Stimulated activated CD4-positive, alpha-beta T cell treated with anti-CD3 and anti-CD28 coated beads, Interleukin-1b, Interleukin-23, amount 100 ng/mL, for 1 hour (primary cell): ENCODE data around the gene IFITM2.
"Not testable (repeated sequence)": the region's sequence is repeated elsewhere in the genome, so short reads cannot be mapped to it uniquely, and the experiment has no call there.

ENCODE experiments used
- DNase-seq, 2 donors: peaks; one replicate each; pipeline ENCODE4 v3.0.0-alpha.2; 2020; ENCODE audit warnings: low read depth in 2 of 2

IFITM2 gene

GRCh38 chr11:308740-309665 is 1.4 kb downstream of the IFITM2 start:
- DNase-seq = not testable (repeated sequence)

GRCh38 chr11:309979-310572 is 2.5 kb downstream of the IFITM2 start:
- DNase-seq = not testable (repeated sequence)

GRCh38 chr11:311013-311748 is 3.6 kb downstream of the IFITM2 start:
- DNase-seq = not testable (repeated sequence)

GRCh38 chr11:312092-312816 is 4.6 kb downstream of the IFITM2 start:
- DNase-seq = no peak

- DNase-seq = no peak
Observed at GRCh38 chr11:313304-313786, 5.7 kb downstream of the IFITM2 start.

GRCh38 chr11:313787-314553 is 6.4 kb downstream of the IFITM2 start, which contains the start of gene IFITM1:
Gene IFITM1, plus strand, starts transcription at chr11:314040. Its CDS starts 131 bp downstream, at chr11:314171.
- no peak for DNase-seq

GRCh38 chr11:314554-314875 is 6.9 kb downstream of the IFITM2 start:
- DNase-seq = not testable (repeated sequence)

GRCh38 chr11:315051-315481 is 7.5 kb downstream of the IFITM2 start:
- DNase-seq = no peak

GRCh38 chr11:315516-315994 is 7.9 kb downstream of the IFITM2 start:
- DNase-seq = no peak

- no peak for DNase-seq
Observed at GRCh38 chr11:316031-316701, 8.6 kb downstream of the IFITM2 start.

- DNase-seq = no peak
Observed at GRCh38 chr11:316891-317301, 9.3 kb downstream of the IFITM2 start.

GRCh38 chr11:317668-318404 is 10.2 kb downstream of the IFITM2 start:
- not testable (repeated sequence) for DNase-seq

- DNase-seq = not testable (repeated sequence)
Observed at GRCh38 chr11:318405-319120, 10.9 kb downstream of the IFITM2 start.

- not testable (repeated sequence) for DNase-seq
Observed at GRCh38 chr11:319121-319887, 11.7 kb downstream of the IFITM2 start.

- not testable (repeated sequence) for DNase-seq
Observed at GRCh38 chr11:319888-320273, 12.3 kb downstream of the IFITM2 start.

GRCh38 chr11:324156-324555 is 16.5 kb downstream of the IFITM2 start:
- DNase-seq = no peak

GRCh38 chr11:324593-325517 is 17.2 kb downstream of the IFITM2 start:
- DNase-seq = not testable (repeated sequence)
